Fibroblast of lung (primary cell): ENCODE data around the gene ATF4. TPM values are rescaled to one million over a fixed set of nuclear protein-coding genes. Genes with fewer than 3 reads are reported as not detected.

ENCODE experiments used
- DNase-seq, 2 donors: peaks; one replicate each; pipeline versions ENCODE4 v3.0.0 to v3.0.0-alpha.2; 2010; ENCODE audit warnings: low read depth in 2 of 2
- H2AFZ ChIP-seq: 2 replicates; pipeline ENCODE4 v1.5.1; 2012; ENCODE audit warnings: low read length, control low read depth, inconsistent platforms
- H3K27ac ChIP-seq: 2 replicates; pipeline ENCODE4 v1.5.1; 2011; ENCODE audit warnings: low read length, control low read depth; ENCODE audit not compliant: insufficient read depth
- H3K27me3 ChIP-seq: 2 replicates; pipeline ENCODE4 v1.5.1; 2011; ENCODE audit warnings: mild to moderate bottlenecking, low read length; ENCODE audit not compliant: control insufficient read depth, insufficient read depth
- H3K36me3 ChIP-seq: 2 replicates; pipeline ENCODE4 v1.5.1; 2011; ENCODE audit warnings: low read length; ENCODE audit not compliant: control insufficient read depth, insufficient read depth
- H3K4me1 ChIP-seq: 2 replicates; pipeline ENCODE4 v1.5.1; 2011; ENCODE audit warnings: low read length; ENCODE audit not compliant: control insufficient read depth, insufficient read depth; ENCODE audit errors: extremely low read depth
- H3K4me2 ChIP-seq: 2 replicates; pipeline ENCODE4 v1.5.1; 2011; ENCODE audit warnings: low read length, control low read depth; ENCODE audit not compliant: insufficient read depth; ENCODE audit errors: extremely low read depth
- H3K4me3 ChIP-seq, 4 experiments: fragments of 200-600 bp in 1 of 4; sonication (generic) in 1 of 4; replicated peaks in 1 of 4; 2 replicates each; pipeline ENCODE4 v1.5.1; 2011 to 2016; ENCODE audit warnings: low read length in 4 of 4, low read depth in 3 of 4, mild to moderate bottlenecking in 3 of 4, control low read depth in 2 of 4, inconsistent platforms in 1 of 4, mixed read lengths in 1 of 4; ENCODE audit not compliant: insufficient read depth in 1 of 4; ENCODE audit errors: control extremely low read depth in 1 of 4
- H3K79me2 ChIP-seq: 2 replicates; pipeline ENCODE4 v1.5.1; 2012; ENCODE audit warnings: mild to moderate bottlenecking, low read length, inconsistent platforms; ENCODE audit not compliant: control insufficient read depth, insufficient read depth
- H3K9ac ChIP-seq: 2 replicates; pipeline ENCODE4 v1.5.1; 2011; ENCODE audit warnings: mild to moderate bottlenecking, low read length, control low read depth; ENCODE audit not compliant: insufficient read depth
- H3K9me3 ChIP-seq: 2 replicates; pipeline ENCODE4 v1.5.1; 2012; ENCODE audit warnings: low read depth, low read length; ENCODE audit not compliant: control insufficient read depth, insufficient read depth
- H4K20me1 ChIP-seq: 2 replicates; pipeline ENCODE4 v1.5.1; 2011; ENCODE audit warnings: low read length; ENCODE audit not compliant: control insufficient read depth, insufficient read depth; ENCODE audit errors: extremely low read depth
- CTCF ChIP-seq, 2 donors: IDR thresholded peaks in 1 of 2; conservative IDR thresholded peaks in 1 of 2; 1 replicate in 1 of 2; 2 replicates in 1 of 2; pipeline ENCODE4 v1.5.1; 2011 to 2012; ENCODE audit warnings: low read length in 2 of 2, control low read depth in 1 of 2, inconsistent platforms in 1 of 2, low read depth in 1 of 2, mild to moderate bottlenecking in 1 of 2
- EZH2 ChIP-seq: IDR thresholded peaks from 2 replicates; pipeline ENCODE4 v1.5.1; 2012; ENCODE audit warnings: low read length, control low read depth, mild to moderate bottlenecking; ENCODE audit errors: missing control alignments
- polyA plus RNA-seq, 2 donors: library from polyadenylated mRNA; depleted of rRNA in 1 of 2; stranded (reverse) in 1 of 2; unstranded in 1 of 2; fragments of >200 nt; gene quantifications; 2 replicates each; pipeline ENCODE4 v1.2.1, GENCODE V29; 2011 to 2012; ENCODE audit warnings: missing spikeins in 1 of 2
- total RNA-seq: library from RNA; depleted of rRNA; stranded (reverse); fragments of >200 nt; gene quantifications from 2 replicates; pipeline ENCODE4 v1.2.1, GENCODE V29; 2014

The ATF4 gene
- total and polyA plus RNA-seq, 2 donors (not counting 1 experiment from before 2014, with no cell fraction given): 546 to 555 TPM

GRCh38 chr22:39556970-39557841, 36.8 kb downstream of the ATF4 start:
- H3K9me3 ChIP-seq: no peaks in the 10 kb centered on the region
- DNase-seq: peak; percentile 14 to 18
- H2AFZ ChIP-seq: no peak overlapping the region
- no peak overlapping the region for H3K4me3 ChIP-seq
- no peak overlapping the region for H3K27ac ChIP-seq
- peaks cover 38% of the 10 kb centered on the region for H3K27me3 ChIP-seq
- H3K4me1 ChIP-seq: no peaks in the 10 kb centered on the region
- H3K36me3 ChIP-seq: no peaks in the 10 kb centered on the region
- no peak overlapping the region for H3K4me2 ChIP-seq
- H4K20me1 ChIP-seq: no peaks in the 10 kb centered on the region
- peak in 1 of 2 donors; percentile 21 for TF ChIP-seq CTCF (conservative IDR thresholded peaks at IDR 0.05 in 1 of 2, IDR thresholded peaks at IDR 0.05 in 1 of 2; ENCODE audit: low read depth in 1 of 2, low read length in 2 of 2)
- TF ChIP-seq EZH2: peak; percentile 91
- H3K9ac ChIP-seq: no peak overlapping the region
- no peaks in the 10 kb centered on the region for H3K79me2 ChIP-seq

- no peak overlapping the region for H3K9ac ChIP-seq
- peaks cover 38% of the 10 kb centered on the region for H3K27me3 ChIP-seq
- H3K4me2 ChIP-seq: no peak overlapping the region
- no peaks in the 10 kb centered on the region for H4K20me1 ChIP-seq
- no peak overlapping the region for H3K4me3 ChIP-seq
- DNase-seq: no peak
- no peaks in the 10 kb centered on the region for H3K79me2 ChIP-seq
- no peaks in the 10 kb centered on the region for H3K36me3 ChIP-seq
- TF ChIP-seq EZH2: peak; percentile 89
- TF ChIP-seq CTCF (conservative IDR thresholded peaks at IDR 0.05 in 1 of 2, IDR thresholded peaks at IDR 0.05 in 1 of 2; ENCODE audit: low read depth in 1 of 2, low read length in 2 of 2): no peak
- H2AFZ ChIP-seq: no peak overlapping the region
- no peaks in the 10 kb centered on the region for H3K9me3 ChIP-seq
- no peaks in the 10 kb centered on the region for H3K4me1 ChIP-seq
- no peak overlapping the region for H3K27ac ChIP-seq
Measured at GRCh38 chr22:39558254-39558727, 37.9 kb downstream of the ATF4 start.

DNA sequence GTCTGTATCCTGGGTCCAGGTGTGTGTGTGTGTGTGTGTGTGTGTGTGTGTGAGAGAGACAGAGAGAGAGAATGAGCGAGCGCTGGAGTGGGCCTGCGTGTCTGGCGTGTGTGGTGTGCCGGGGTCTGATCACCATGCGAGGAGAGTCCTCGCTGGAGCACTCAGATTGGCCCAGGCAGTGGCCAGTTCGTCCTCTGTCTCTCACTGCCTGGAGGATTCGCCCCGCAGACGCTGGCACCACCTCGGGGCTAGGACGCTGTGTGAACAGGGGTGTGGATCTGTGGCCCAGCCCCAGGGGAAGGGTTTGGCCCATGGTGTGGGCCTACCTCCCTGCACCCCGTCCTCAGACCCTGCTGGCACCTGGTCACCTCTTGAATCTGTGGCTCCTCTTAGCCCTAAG, 38.6 kb downstream of the ATF4 start:
- no peak overlapping the region for H3K27ac ChIP-seq
- H3K4me1 ChIP-seq: no peaks in the 10 kb centered on the region
- H3K79me2 ChIP-seq: no peaks in the 10 kb centered on the region
- no peaks in the 10 kb centered on the region for H4K20me1 ChIP-seq
- no peaks in the 10 kb centered on the region for H3K36me3 ChIP-seq
- no peak for DNase-seq
- H3K4me3 ChIP-seq: no peak overlapping the region
- no peak overlapping the region for H3K9ac ChIP-seq
- TF ChIP-seq CTCF (conservative IDR thresholded peaks at IDR 0.05 in 1 of 2, IDR thresholded peaks at IDR 0.05 in 1 of 2; ENCODE audit: low read depth in 1 of 2, low read length in 2 of 2) (no peak), EZH2 (no peak)
- H2AFZ ChIP-seq: no peak overlapping the region
- no peak overlapping the region for H3K4me2 ChIP-seq
- H3K9me3 ChIP-seq: no peaks in the 10 kb centered on the region
- peaks cover 38% of the 10 kb centered on the region for H3K27me3 ChIP-seq
